Mammary epithelial cell (primary cell): ENCODE results near the gene NR1D1.

Source experiments
- CTCF ChIP-seq, 2 donors: IDR thresholded peaks in 1 of 2; conservative IDR thresholded peaks in 1 of 2; 2 replicates each; pipeline ENCODE4 v1.5.1; 2011 to 2012; ENCODE audit warnings: inconsistent platforms in 2 of 2, low read length in 2 of 2, mild to moderate bottlenecking in 2 of 2, control low read depth in 1 of 2, low read depth in 1 of 2; ENCODE audit not compliant: insufficient read depth in 1 of 2; ENCODE audit errors: extremely low read depth in 1 of 2
- EZH2 ChIP-seq: IDR thresholded peaks from 2 replicates; pipeline ENCODE4 v1.6.1; 2012; ENCODE audit warnings: low read length, inconsistent platforms, borderline replicate concordance

GRCh38 chr17:40072040-40072734 lies 28.2 kb downstream of the NR1D1 start:
- TF ChIP-seq CTCF (conservative IDR thresholded peaks at IDR 0.05 in 1 of 2, IDR thresholded peaks at IDR 0.05 in 1 of 2; ENCODE audit: extremely low read depth in 1 of 2, insufficient read depth in 1 of 2, low read depth in 1 of 2, low read length in 2 of 2) (no peak), EZH2 (no peak)
